Heart left ventricle (tissue), 13 donors: Measurements from ENCODE around the gene CD151.
A peak's percentile ranks its signal among the peaks of the same experiment; 100 is the strongest.

Experiments
- CTCF ChIP-seq, 12 donors: fragments of 200-600 bp; sonication (generic) in 4 of 12; IDR thresholded peaks; one replicate each; pipeline versions ENCODE4 v1.5.0 to v1.8.0; 2018 to 2022; ENCODE audit warnings: antibody characterized with exemption in 12 of 12, mild to moderate bottlenecking in 5 of 12
- POLR2A ChIP-seq, 2 donors: fragments of 450-650 bp; IDR thresholded peaks; one replicate each; pipeline ENCODE4 v1.6.1; 2017; ENCODE audit warnings: antibody characterized with exemption in 2 of 2, mild to moderate bottlenecking in 2 of 2, moderate library complexity in 2 of 2
- donor health status: ischemic (EF 13 %, LVEDD 7.1; RV severe dilation, severe dysfunction).
- donor health status: DM: no; HTN: yes; CAD: no.
- donor health status: DM: no; HTN: no; CAD: no.
- donor health status: ischemic (EF 25% LVEDD 6.9; RV normal size, moderate dysfunction).
- donor health status: ischemic (EF 25% LVEDD 5.7; RV mildly dilated, moderate dysfunction).
- donor health status: ischemic (EF 35%, LVEDD 5.7; RV mildly dilated, moderate dysfunction).
- donor health status: nonischemic (EF 11% LVEDD 7.7; RV severe dilation, severe dysfunction).
- donor health status: DM: yes; HTN: yes; CAD: no.
- donor health status: PGD.
- donor health status: ischemic (EF 29% LVEDD 5.4; RV normal size, mild dysfunction).
- donor health status: nonischemic (EF 23%, LVEDD 6.1; RV moderate dilation, normal function).

- TF ChIP-seq CTCF (IDR thresholded peaks at IDR 0.05) (peak in 2 of 12 donors; percentile 11), POLR2A (IDR thresholded peaks at IDR 0.05) (peak in 1 of 2 donors; percentile 42)
Measured at GRCh38 chr11:843818-844692, 11.3 kb downstream of the CD151 start.
